NAMALWA (cell line): ENCODE data around the gene HOXD11.

Experiments
- DNase-seq: peaks from one replicate; pipeline ENCODE4 v3.0.0-alpha.2; 2015; ENCODE audit warnings: low spot score

The HOXD11 gene

GRCh38 chr2:176093145-176093897 lies 13.8 kb upstream of the HOXD11 start:
- no peak for DNase-seq

DNA sequence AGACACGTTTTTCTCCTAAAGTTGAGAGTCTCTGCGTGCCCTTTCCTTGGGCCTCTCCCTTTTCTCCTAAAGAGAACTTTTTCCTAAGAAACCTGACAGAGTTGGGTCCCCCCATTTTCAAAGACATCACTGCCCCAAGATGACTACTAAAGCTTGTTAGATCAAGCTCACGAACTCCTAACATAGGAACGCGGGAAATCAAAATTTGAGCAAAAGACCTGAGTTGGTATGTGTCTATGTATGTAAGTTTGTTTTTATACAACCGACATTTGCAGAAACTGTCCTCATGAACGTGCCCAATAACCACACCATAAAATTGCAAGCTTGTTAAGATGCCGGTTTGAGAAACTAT lies 13.2 kb upstream of the HOXD11 start:
- DNase-seq = no peak

GRCh38 chr2:176094349-176094748 lies 12.7 kb upstream of the HOXD11 start:
- no peak for DNase-seq

GRCh38 chr2:176095421-176095820 lies 11.7 kb upstream of the HOXD11 start:
- no peak for DNase-seq

DNA sequence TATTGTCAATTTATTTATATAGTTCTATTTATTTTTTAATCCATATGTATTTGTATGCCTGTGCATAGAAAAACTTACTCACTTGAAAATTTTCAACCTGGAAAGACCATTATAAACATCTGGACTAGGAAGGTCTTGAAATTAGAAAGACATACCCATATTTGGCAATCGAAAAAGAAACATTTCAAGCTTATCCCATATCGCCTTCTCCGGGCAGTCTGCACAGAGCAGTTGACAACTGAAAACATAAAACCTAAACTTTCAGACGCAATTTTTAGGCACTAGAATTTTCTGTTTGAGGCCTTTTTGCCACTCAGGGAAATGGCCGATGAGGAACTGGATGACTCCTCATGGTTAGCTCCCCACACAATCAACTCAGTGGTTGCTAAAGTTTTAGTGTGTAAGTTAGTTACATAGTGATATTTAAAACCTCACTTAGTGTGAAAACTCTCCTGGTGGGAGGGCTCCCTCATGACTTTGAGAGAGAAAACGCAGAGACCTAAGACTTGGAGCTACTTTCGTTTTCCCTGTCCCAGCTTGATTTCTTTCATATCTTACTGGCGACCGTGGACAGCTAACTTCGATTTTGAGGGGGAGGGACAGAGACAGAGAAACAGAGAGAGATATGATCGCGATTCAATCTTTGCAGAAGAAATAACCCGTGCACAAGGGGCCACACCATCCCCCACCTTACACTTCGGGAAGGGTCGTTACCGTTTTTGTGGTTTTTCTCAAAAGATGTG lies 10.7 kb upstream of the HOXD11 start:
- DNase-seq = no peak

GRCh38 chr2:176096986-176097819 lies 9.9 kb upstream of the HOXD11 start:
- peak; percentile 67 for DNase-seq

DNA sequence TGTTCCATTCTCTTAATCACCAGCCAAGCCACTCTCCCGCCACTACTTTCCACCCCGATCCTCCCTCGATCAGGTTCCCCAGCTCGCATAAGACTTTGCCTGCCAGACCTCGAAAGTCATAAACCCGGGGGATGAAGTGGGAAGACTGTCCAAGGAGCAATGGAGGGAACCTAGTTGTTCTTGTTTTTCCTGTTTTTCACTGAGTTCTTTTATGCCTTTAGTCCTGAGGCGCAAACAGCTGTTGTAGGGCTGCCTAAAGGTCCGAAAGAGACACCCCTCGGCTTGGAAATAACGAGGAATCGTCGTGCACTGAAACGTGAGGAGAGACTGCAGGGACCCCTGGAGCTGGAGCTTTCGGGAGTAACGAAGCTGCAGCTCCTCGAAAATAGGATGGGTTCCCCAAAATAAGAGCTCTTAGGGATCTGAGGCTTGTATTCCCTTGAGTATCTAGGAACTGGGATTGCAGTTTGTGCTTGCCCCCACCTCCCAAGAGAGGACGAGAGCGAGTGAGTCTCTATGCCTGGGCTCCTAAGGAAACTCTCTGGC lies 9.2 kb upstream of the HOXD11 start:
- DNase-seq = no peak

GRCh38 chr2:176098366-176099158 lies 8.5 kb upstream of the HOXD11 start:
- DNase-seq = no peak

- no peak for DNase-seq
Measured at GRCh38 chr2:176099159-176099727, 7.8 kb upstream of the HOXD11 start.

DNA sequence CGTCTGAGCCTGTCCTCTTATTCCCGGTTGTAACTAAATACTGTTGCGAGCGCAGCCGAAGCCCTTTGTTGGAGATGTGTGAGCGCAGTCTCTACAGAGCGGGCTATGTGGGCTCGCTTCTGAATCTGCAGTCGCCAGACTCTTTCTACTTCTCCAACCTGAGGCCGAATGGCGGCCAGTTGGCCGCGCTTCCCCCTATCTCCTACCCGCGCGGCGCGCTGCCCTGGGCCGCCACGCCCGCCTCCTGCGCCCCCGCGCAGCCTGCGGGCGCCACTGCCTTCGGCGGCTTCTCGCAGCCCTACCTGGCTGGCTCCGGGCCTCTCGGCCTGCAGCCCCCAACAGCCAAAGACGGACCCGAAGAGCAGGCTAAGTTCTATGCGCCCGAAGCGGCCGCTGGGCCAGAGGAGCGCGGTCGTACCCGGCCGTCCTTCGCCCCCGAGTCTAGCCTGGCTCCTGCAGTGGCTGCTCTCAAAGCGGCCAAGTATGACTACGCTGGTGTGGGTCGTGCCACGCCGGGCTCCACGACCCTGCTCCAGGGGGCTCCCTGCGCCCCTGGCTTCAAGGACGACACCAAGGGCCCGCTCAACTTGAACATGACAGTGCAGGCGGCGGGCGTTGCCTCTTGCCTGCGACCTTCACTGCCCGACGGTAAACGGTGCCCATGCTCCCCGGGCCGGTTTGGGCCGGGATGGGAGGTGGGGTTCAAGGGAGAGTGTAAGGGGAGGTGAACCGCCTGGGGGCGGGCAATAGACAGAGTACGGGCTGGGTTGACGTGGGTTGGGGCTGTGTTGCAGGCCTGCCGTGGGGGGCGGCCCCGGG lies 7.1 kb upstream of the HOXD11 start, which contains the start of gene HOXD12:
HOXD12 (plus strand) TSS at position 68 of the 819 bp plus-strand sequence; CDS start at position 75, 7 bp downstream.
- DNase-seq = no peak

DNA sequence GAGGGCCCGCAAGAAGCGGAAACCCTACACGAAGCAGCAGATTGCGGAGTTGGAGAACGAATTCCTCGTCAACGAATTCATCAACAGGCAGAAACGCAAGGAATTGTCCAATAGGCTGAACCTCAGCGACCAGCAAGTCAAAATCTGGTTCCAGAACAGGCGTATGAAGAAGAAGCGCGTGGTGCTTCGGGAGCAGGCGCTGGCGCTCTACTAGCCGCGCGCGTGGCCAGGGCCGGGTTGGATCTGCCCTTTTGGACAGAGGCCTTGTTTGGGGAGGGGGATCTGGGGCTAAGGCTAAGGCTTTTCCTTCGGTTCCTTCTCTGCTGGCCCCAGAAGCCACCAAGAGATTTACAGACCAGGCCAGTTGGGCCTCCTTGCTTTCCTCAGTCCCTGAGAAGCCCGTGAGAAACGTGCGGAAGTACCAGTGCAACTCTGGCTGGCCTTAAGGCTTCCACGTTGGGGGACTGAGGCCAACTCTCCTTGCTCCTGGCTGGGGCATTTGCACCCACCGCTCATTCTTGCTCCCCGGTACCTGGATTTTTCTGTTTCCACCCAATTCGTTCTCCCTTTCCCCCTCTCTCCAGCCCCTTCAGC lies 6.4 kb upstream of the HOXD11 start:
- no peak for DNase-seq

GRCh38 chr2:176101216-176101830 lies 5.8 kb upstream of the HOXD11 start:
- DNase-seq = no peak

DNA sequence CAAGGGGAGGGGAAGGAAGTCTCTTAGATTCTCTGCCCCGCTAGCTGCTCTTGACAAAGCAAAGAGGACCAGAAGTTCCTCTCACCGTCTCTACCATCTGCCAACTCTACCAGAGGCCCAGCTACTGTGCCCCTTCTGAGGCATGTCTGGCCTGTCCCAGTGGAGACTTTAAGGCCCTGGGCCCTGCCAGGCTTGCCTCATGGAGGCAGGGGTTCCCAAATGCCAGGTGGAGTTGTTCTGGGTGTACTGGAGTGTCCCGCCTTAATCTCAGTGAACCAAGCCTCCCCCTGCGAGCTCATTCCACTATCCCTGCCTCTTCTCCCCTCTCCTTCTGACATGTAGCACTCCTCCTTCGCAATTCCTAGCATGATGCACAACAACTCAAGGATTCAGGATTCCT lies 5.2 kb upstream of the HOXD11 start:
- DNase-seq = no peak

DNA sequence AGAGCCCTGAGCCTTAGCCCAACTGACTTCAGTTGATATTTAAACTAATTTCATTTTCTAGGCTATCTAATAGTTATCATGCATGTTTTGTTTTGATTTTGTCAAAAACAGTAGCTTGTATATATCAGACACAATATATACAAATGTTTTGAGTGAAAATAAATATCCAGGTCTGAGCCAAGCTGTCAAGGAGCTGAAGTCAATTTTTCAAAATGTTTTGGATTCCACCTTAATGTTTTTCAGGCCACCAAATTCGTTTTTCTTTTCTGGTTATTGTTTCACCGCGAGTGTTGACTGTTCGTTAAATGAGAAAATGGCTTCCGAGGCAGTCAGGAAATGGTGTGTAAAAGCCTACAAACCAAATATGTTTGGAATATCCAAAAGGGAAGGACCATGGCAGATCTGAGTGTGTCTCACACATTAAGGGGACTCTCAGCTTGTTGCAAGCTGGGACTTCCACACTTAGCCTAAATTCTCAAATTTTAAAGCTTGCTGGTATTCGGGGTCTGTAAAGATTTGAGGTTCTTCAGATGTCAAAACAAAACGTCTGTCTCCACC lies 4.7 kb upstream of the HOXD11 start:
- no peak for DNase-seq

DNA sequence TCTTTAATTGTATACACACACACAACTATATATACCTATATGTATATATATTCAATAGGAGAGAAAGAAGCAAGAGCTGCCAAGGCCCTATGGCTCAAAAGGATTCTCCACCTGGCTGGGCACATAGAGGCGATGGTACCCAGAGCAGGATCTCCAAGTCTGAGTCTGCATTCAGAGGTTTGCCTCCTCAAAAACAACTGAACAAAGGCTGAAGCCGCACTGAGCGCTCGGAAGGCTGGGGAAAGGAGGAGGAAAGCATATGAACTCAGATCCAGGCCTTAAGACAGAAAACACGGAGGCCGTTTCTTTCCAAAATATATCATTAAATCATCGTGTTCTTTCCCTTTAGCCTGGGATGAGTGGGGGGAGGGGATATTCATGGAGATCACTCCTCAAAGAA lies 3.9 kb upstream of the HOXD11 start:
- no peak for DNase-seq

- no peak for DNase-seq
Measured at GRCh38 chr2:176103742-176104315, 3.3 kb upstream of the HOXD11 start.

- DNase-seq = no peak
Measured at GRCh38 chr2:176104316-176105077, 2.6 kb upstream of the HOXD11 start.
